ENCODE measurements around the gene C3orf70.

C3orf70 gene

GRCh38 chr3:185042312-185043050, 110.4 kb downstream of the C3orf70 start:
- DNase-seq: no peak

DNA sequence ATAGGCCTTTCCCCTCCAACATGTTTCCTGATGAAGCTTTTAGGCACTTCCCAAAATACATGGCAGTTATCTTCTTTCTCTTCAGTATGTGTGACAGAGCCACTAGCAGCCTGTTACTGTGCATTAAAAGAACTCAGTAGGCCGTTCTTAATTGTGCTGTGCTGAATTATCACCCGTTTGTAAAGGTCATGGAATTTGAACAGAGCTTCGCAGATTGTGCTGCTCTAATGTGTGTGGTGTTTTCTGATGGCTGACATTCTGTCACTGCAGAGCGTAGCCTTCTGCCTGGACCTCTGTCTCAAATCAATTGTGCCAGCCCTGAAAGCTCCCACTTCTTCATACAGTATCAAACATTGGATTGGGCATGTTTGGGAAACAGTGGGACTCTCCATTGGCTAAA, 111.3 kb downstream of the C3orf70 start:
- no peak for DNase-seq

GRCh38 chr3:185040425-185040824, 112.4 kb downstream of the C3orf70 start:
- DNase-seq: no peak

GRCh38 chr3:185037801-185038200, 115.1 kb downstream of the C3orf70 start:
- DNase-seq: no peak

GRCh38 chr3:185030951-185031350, 121.9 kb downstream of the C3orf70 start:
- DNase-seq: no peak

GRCh38 chr3:185030399-185030798, 122.5 kb downstream of the C3orf70 start:
- no peak for DNase-seq

- no peak for DNase-seq
These were observed 123.8 kb downstream of the C3orf70 start for GRCh38 chr3:185029086-185029485.

DNA sequence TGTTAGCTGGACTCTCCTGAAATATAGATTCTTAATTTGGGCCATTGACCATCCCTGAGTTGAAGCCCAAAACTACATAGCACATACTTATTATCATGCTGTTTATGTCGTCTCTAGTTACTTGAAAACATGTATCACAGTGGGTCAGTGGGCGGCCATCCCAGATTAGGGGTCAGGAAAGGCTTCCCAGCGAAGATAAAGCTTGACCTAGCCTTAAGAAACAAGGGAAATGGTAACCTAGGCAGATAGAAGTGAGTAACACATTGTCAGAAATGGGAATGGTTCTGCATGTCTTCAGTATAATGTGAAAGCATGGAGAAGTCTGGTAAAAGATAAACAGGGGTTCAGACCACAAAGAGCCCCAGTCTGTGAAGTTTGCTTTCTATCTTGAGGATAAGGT, 124.7 kb downstream of the C3orf70 start:
- DNase-seq: no peak
